Suppressor macrophage treated with lipopolysaccharide for 1 hour (primary cell): ENCODE results near the gene PHF21A.
"Not testable (repeated sequence)": the region's sequence is repeated elsewhere in the genome, so short reads cannot be mapped to it uniquely, and the experiment has no call there.

Source experiments
- DNase-seq, 3 donors: peaks; one replicate each; pipeline ENCODE4 v3.0.0-alpha.2; 2020 to 2022

The PHF21A gene

GRCh38 chr11:46120346-46121300 is 631 bp downstream of the PHF21A start:
- DNase-seq = peak; percentile 26 to 35 (median 29)

- peak; percentile 81 to 87 (median 84) for DNase-seq
Observed at GRCh38 chr11:46119352-46120216, 1.7 kb downstream of the PHF21A start.

GRCh38 chr11:46118702-46119351 is 2.4 kb downstream of the PHF21A start:
- peak in 2 of 3 donors; percentile 49 to 70 for DNase-seq

GRCh38 chr11:46117842-46118241 is 3.4 kb downstream of the PHF21A start:
- DNase-seq = no peak

- not testable (repeated sequence) for DNase-seq
Observed at GRCh38 chr11:46116712-46117037, 4.6 kb downstream of the PHF21A start.

GRCh38 chr11:46116007-46116711 is 5.1 kb downstream of the PHF21A start:
- no peak for DNase-seq

- no peak for DNase-seq
Observed at GRCh38 chr11:46114961-46115360, 6.3 kb downstream of the PHF21A start.

GRCh38 chr11:46114378-46114777 is 6.9 kb downstream of the PHF21A start:
- DNase-seq = no peak

GRCh38 chr11:46112961-46113607 is 8.2 kb downstream of the PHF21A start:
- peak; percentile 72 to 88 (median 87) for DNase-seq

GRCh38 chr11:46108751-46109150 is 12.5 kb downstream of the PHF21A start:
- DNase-seq = no peak

- DNase-seq = no peak
Observed at GRCh38 chr11:46107780-46108179, 13.5 kb downstream of the PHF21A start.

- no peak for DNase-seq
Observed at GRCh38 chr11:46107408-46107718, 13.9 kb downstream of the PHF21A start.

- DNase-seq = no peak
Observed at GRCh38 chr11:46106530-46107407, 14.5 kb downstream of the PHF21A start.

GRCh38 chr11:46105926-46106325 is 15.3 kb downstream of the PHF21A start:
- no peak for DNase-seq

GRCh38 chr11:46105134-46105628 is 16.1 kb downstream of the PHF21A start:
- DNase-seq = no peak

GRCh38 chr11:46102843-46103242 is 18.4 kb downstream of the PHF21A start:
- DNase-seq = no peak

GRCh38 chr11:46100670-46101069 is 20.6 kb downstream of the PHF21A start:
- no peak for DNase-seq

GRCh38 chr11:46099963-46100316 is 21.3 kb downstream of the PHF21A start:
- DNase-seq = peak in 2 of 3 donors; percentile 36 to 57

- no peak for DNase-seq
Observed at GRCh38 chr11:46090375-46090774, 30.9 kb downstream of the PHF21A start.

GRCh38 chr11:46079662-46080061 is 41.6 kb downstream of the PHF21A start:
- DNase-seq = no peak

- DNase-seq = no peak
Observed at GRCh38 chr11:46075928-46076327, 45.3 kb downstream of the PHF21A start.
